ENCODE data around the gene CDC27.

CDC27 gene

GRCh38 chr17:47213540-47213939, 24.4 kb upstream of the CDC27 start:
- no peak for DNase-seq (ENCODE audit: low read depth, low spot score)
- in situ Hi-C loops (cut with HindIII; ENCODE audit: low sequenced_read_pairs) = no loop called here
- no peak for TF ChIP-seq CTCF (IDR thresholded peaks at IDR 0.05; ENCODE audit: low read depth, low read length)
- no peak overlapping the region for H3K4me3 ChIP-seq (ENCODE audit: low read depth, low read length)

GRCh38 chr17:47212458-47212857, 23.4 kb upstream of the CDC27 start:
- in situ Hi-C loops (cut with HindIII; ENCODE audit: low sequenced_read_pairs) = no loop called here
- no peak overlapping the region for H3K4me3 ChIP-seq (ENCODE audit: low read depth, low read length)
- DNase-seq (ENCODE audit: low read depth, low spot score) = no peak
- TF ChIP-seq CTCF (IDR thresholded peaks at IDR 0.05; ENCODE audit: low read depth, low read length) = no peak

GRCh38 chr17:47210779-47211178, 21.7 kb upstream of the CDC27 start:
- no peak overlapping the region for H3K4me3 ChIP-seq (ENCODE audit: low read depth, low read length)
- TF ChIP-seq CTCF (IDR thresholded peaks at IDR 0.05; ENCODE audit: low read depth, low read length) = no peak
- in situ Hi-C loops (cut with HindIII; ENCODE audit: low sequenced_read_pairs) = no loop called here
- DNase-seq (ENCODE audit: low read depth, low spot score) = no peak

- in situ Hi-C loops (cut with HindIII; ENCODE audit: low sequenced_read_pairs) = no loop called here
- no peak overlapping the region for H3K4me3 ChIP-seq (ENCODE audit: low read depth, low read length)
- TF ChIP-seq CTCF (IDR thresholded peaks at IDR 0.05; ENCODE audit: low read depth, low read length) = no peak
- no peak for DNase-seq (ENCODE audit: low read depth, low spot score)
Measured at GRCh38 chr17:47210105-47210504, 21.0 kb upstream of the CDC27 start.

GRCh38 chr17:47209499-47209898, 20.4 kb upstream of the CDC27 start:
- in situ Hi-C loops (cut with HindIII; ENCODE audit: low sequenced_read_pairs) = no loop called here
- H3K4me3 ChIP-seq (ENCODE audit: low read depth, low read length) = no peak overlapping the region
- no peak for DNase-seq (ENCODE audit: low read depth, low spot score)
- no peak for TF ChIP-seq CTCF (IDR thresholded peaks at IDR 0.05; ENCODE audit: low read depth, low read length)

- TF ChIP-seq CTCF (IDR thresholded peaks at IDR 0.05; ENCODE audit: low read depth, low read length) = no peak
- H3K4me3 ChIP-seq (ENCODE audit: low read depth, low read length) = no peak within 1 kb of the TSS
- in situ Hi-C loops (cut with HindIII; ENCODE audit: low sequenced_read_pairs) = no loop called here
- DNase-seq (ENCODE audit: low read depth, low spot score) = no peak
Measured at GRCh38 chr17:47208744-47209488, 19.8 kb upstream of the CDC27 start, which contains the start of gene MYL4. MYL4 (plus strand) TSS chr17:47209348; CDS start chr17:47209423, 75 bp downstream.
